ENCODE data around the gene GALNT10. TPM values are rescaled to one million over a fixed set of nuclear protein-coding genes. Genes with fewer than 3 reads are reported as not detected.

The GALNT10 gene
- polyA plus RNA-seq, 1 donor, result 12.9 TPM

GRCh38 chr5:154373326-154373725 lies 182.8 kb downstream of the GALNT10 start:
- Histone ChIP-seq H3K36me3 (ENCODE audit: control insufficient read depth, insufficient read depth, low read length) (peaks cover 11% of the 10 kb centered on the region), H3K27me3 (ENCODE audit: control insufficient read depth, insufficient read depth, low read length) (no peaks in the 10 kb centered on the region), H3K4me3 (ENCODE audit: low read length) (no peak overlapping the region), H3K4me1 (ENCODE audit: control insufficient read depth, insufficient read depth, low read length) (no peaks in the 10 kb centered on the region), H3K9me3 (ENCODE audit: control insufficient read depth, low read depth, low read length) (no peaks in the 10 kb centered on the region), H3K27ac (ENCODE audit: low read length) (no peak overlapping the region)
- DNase-seq, result no peak
- no CpG with 5 or more reads among the region's 4 CpGs for WGBS (ENCODE audit: insufficient coverage, low lambda C conversion rate)

- Histone ChIP-seq H3K9me3 (ENCODE audit: control insufficient read depth, low read depth, low read length) (no peaks in the 10 kb centered on the region), H3K36me3 (ENCODE audit: control insufficient read depth, insufficient read depth, low read length) (peaks cover 11% of the 10 kb centered on the region), H3K4me1 (ENCODE audit: control insufficient read depth, insufficient read depth, low read length) (no peaks in the 10 kb centered on the region), H3K4me3 (ENCODE audit: low read length) (no peak overlapping the region), H3K27ac (ENCODE audit: low read length) (no peak overlapping the region), H3K27me3 (ENCODE audit: control insufficient read depth, insufficient read depth, low read length) (no peaks in the 10 kb centered on the region)
- WGBS (ENCODE audit: insufficient coverage, low lambda C conversion rate), result 100% methylated on average over 2 of the region's 8 CpGs
- DNase-seq, result no peak
Measured at GRCh38 chr5:154373729-154374179, 183.2 kb downstream of the GALNT10 start.

GRCh38 chr5:154374264-154374663 lies 183.7 kb downstream of the GALNT10 start:
- H3K36me3 ChIP-seq (ENCODE audit: control insufficient read depth, insufficient read depth, low read length), result peaks cover 13% of the 10 kb centered on the region
- no peaks in the 10 kb centered on the region for H3K9me3 ChIP-seq (ENCODE audit: control insufficient read depth, low read depth, low read length)
- no peak overlapping the region for H3K4me3 ChIP-seq (ENCODE audit: low read length)
- H3K27ac ChIP-seq (ENCODE audit: low read length), result no peak overlapping the region
- no CpG with 5 or more reads among the region's 4 CpGs for WGBS (ENCODE audit: insufficient coverage, low lambda C conversion rate)
- H3K4me1 ChIP-seq (ENCODE audit: control insufficient read depth, insufficient read depth, low read length), result no peaks in the 10 kb centered on the region
- no peaks in the 10 kb centered on the region for H3K27me3 ChIP-seq (ENCODE audit: control insufficient read depth, insufficient read depth, low read length)
- no peak for DNase-seq

GRCh38 chr5:154375329-154376008 lies 184.9 kb downstream of the GALNT10 start:
- Histone ChIP-seq H3K27ac (ENCODE audit: low read length) (no peak overlapping the region), H3K9me3 (ENCODE audit: control insufficient read depth, low read depth, low read length) (no peaks in the 10 kb centered on the region), H3K4me3 (ENCODE audit: low read length) (no peak overlapping the region), H3K27me3 (ENCODE audit: control insufficient read depth, insufficient read depth, low read length) (no peaks in the 10 kb centered on the region), H3K4me1 (ENCODE audit: control insufficient read depth, insufficient read depth, low read length) (no peaks in the 10 kb centered on the region), H3K36me3 (ENCODE audit: control insufficient read depth, insufficient read depth, low read length) (peaks cover 13% of the 10 kb centered on the region)
- no peak for DNase-seq
- 89% methylated on average over 2 of the region's 3 CpGs for WGBS (ENCODE audit: insufficient coverage, low lambda C conversion rate)

GRCh38 chr5:154376481-154376880 lies 185.9 kb downstream of the GALNT10 start:
- WGBS (ENCODE audit: insufficient coverage, low lambda C conversion rate), result no CpG with 5 or more reads among the region's 4 CpGs
- H3K36me3 ChIP-seq (ENCODE audit: control insufficient read depth, insufficient read depth, low read length), result peaks cover 16% of the 10 kb centered on the region
- H3K9me3 ChIP-seq (ENCODE audit: control insufficient read depth, low read depth, low read length), result no peaks in the 10 kb centered on the region
- no peak for DNase-seq
- H3K27ac ChIP-seq (ENCODE audit: low read length), result no peak overlapping the region
- no peak overlapping the region for H3K4me3 ChIP-seq (ENCODE audit: low read length)
- H3K4me1 ChIP-seq (ENCODE audit: control insufficient read depth, insufficient read depth, low read length), result no peaks in the 10 kb centered on the region
- H3K27me3 ChIP-seq (ENCODE audit: control insufficient read depth, insufficient read depth, low read length), result no peaks in the 10 kb centered on the region

- Histone ChIP-seq H3K36me3 (ENCODE audit: control insufficient read depth, insufficient read depth, low read length) (peaks cover 22% of the 10 kb centered on the region), H3K4me1 (ENCODE audit: control insufficient read depth, insufficient read depth, low read length) (no peaks in the 10 kb centered on the region), H3K9me3 (ENCODE audit: control insufficient read depth, low read depth, low read length) (no peaks in the 10 kb centered on the region), H3K27me3 (ENCODE audit: control insufficient read depth, insufficient read depth, low read length) (no peaks in the 10 kb centered on the region), H3K27ac (ENCODE audit: low read length) (no peak overlapping the region), H3K4me3 (ENCODE audit: low read length) (no peak overlapping the region)
- DNase-seq, result no peak
- WGBS (ENCODE audit: insufficient coverage, low lambda C conversion rate), result 100% methylated on average over 1 of the region's 4 CpGs
Measured at GRCh38 chr5:154377754-154378533, 187.4 kb downstream of the GALNT10 start.

GRCh38 chr5:154380263-154380662 lies 189.7 kb downstream of the GALNT10 start:
- Histone ChIP-seq H3K36me3 (ENCODE audit: control insufficient read depth, insufficient read depth, low read length) (peaks cover 23% of the 10 kb centered on the region), H3K4me3 (ENCODE audit: low read length) (no peak overlapping the region), H3K27me3 (ENCODE audit: control insufficient read depth, insufficient read depth, low read length) (no peaks in the 10 kb centered on the region), H3K27ac (ENCODE audit: low read length) (no peak overlapping the region), H3K4me1 (ENCODE audit: control insufficient read depth, insufficient read depth, low read length) (no peaks in the 10 kb centered on the region), H3K9me3 (ENCODE audit: control insufficient read depth, low read depth, low read length) (no peaks in the 10 kb centered on the region)
- no CpG with 5 or more reads among the region's 12 CpGs for WGBS (ENCODE audit: insufficient coverage, low lambda C conversion rate)
- no peak for DNase-seq

- H3K4me1 ChIP-seq (ENCODE audit: control insufficient read depth, insufficient read depth, low read length), result peaks cover 8% of the 10 kb centered on the region
- no peak overlapping the region for H3K4me3 ChIP-seq (ENCODE audit: low read length)
- no peaks in the 10 kb centered on the region for H3K9me3 ChIP-seq (ENCODE audit: control insufficient read depth, low read depth, low read length)
- no peaks in the 10 kb centered on the region for H3K27me3 ChIP-seq (ENCODE audit: control insufficient read depth, insufficient read depth, low read length)
- no peak overlapping the region for H3K27ac ChIP-seq (ENCODE audit: low read length)
- 67% methylated on average over 3 of the region's 9 CpGs for WGBS (ENCODE audit: insufficient coverage, low lambda C conversion rate)
- no peak for DNase-seq
- H3K36me3 ChIP-seq (ENCODE audit: control insufficient read depth, insufficient read depth, low read length), result peaks cover 10% of the 10 kb centered on the region
Measured at GRCh38 chr5:154384480-154385235, 194.1 kb downstream of the GALNT10 start.

GRCh38 chr5:154385236-154385512 lies 194.6 kb downstream of the GALNT10 start:
- H3K36me3 ChIP-seq (ENCODE audit: control insufficient read depth, insufficient read depth, low read length), result peaks cover 10% of the 10 kb centered on the region
- DNase-seq, result no peak
- no peak overlapping the region for H3K27ac ChIP-seq (ENCODE audit: low read length)

GRCh38 chr5:154386952-154387629 lies 196.6 kb downstream of the GALNT10 start:
- DNase-seq, result peak in 1 of 2 donors; percentile 26
- no peaks in the 10 kb centered on the region for H3K27me3 ChIP-seq (ENCODE audit: control insufficient read depth, insufficient read depth, low read length)
- no peaks in the 10 kb centered on the region for H3K9me3 ChIP-seq (ENCODE audit: control insufficient read depth, low read depth, low read length)
- peaks cover 8% of the 10 kb centered on the region for H3K4me1 ChIP-seq (ENCODE audit: control insufficient read depth, insufficient read depth, low read length)
- WGBS (ENCODE audit: insufficient coverage, low lambda C conversion rate), result 67% methylated on average over 1 of the region's 6 CpGs
- H3K4me3 ChIP-seq (ENCODE audit: low read length), result no peak overlapping the region
- H3K36me3 ChIP-seq (ENCODE audit: control insufficient read depth, insufficient read depth, low read length), result peaks cover 4% of the 10 kb centered on the region
- no peak overlapping the region for H3K27ac ChIP-seq (ENCODE audit: low read length)

More at GRCh38 chr5:154385236-154385512, 194.6 kb downstream of the GALNT10 start:
- Histone ChIP-seq H3K9me3 (ENCODE audit: control insufficient read depth, low read depth, low read length) (no peaks in the 10 kb centered on the region), H3K4me3 (ENCODE audit: low read length) (no peak overlapping the region), H3K27me3 (ENCODE audit: control insufficient read depth, insufficient read depth, low read length) (no peaks in the 10 kb centered on the region), H3K4me1 (ENCODE audit: control insufficient read depth, insufficient read depth, low read length) (peaks cover 8% of the 10 kb centered on the region)
- no CpG with 5 or more reads among the region's 8 CpGs for WGBS (ENCODE audit: insufficient coverage, low lambda C conversion rate)
